C4-2B (cell line): ENCODE measurements around the gene LEO1.

Experiments
- H3K27ac ChIP-seq: fragments of 450-650 bp; 2 replicates; pipeline ENCODE4 v1.5.1; 2017
- CTCF ChIP-seq: fragments of 450-650 bp; conservative IDR thresholded peaks from 2 replicates; pipeline ENCODE4 v1.5.1; 2017; ENCODE audit warnings: mild to moderate bottlenecking
- ZFX ChIP-seq: fragments of 450-650 bp; IDR thresholded peaks from 2 replicates; pipeline ENCODE4 v1.6.1; 2017

Gene LEO1

GRCh38 chr15:51971375-51972133 lies at the start of gene LEO1:
Gene LEO1, minus strand, starts transcription at chr15:51971778. Its CDS starts 33 bp downstream, at chr15:51971745.
- TF ChIP-seq ZFX (no peak), CTCF (no peak; the same call in 1 of the 2 replicates)
- peak within 1 kb of the TSS; percentile 100 for H3K27ac ChIP-seq

GRCh38 chr15:52021128-52021671 lies 49.6 kb upstream of the LEO1 start:
- H3K27ac ChIP-seq = peak overlapping the region; percentile 75; the same call in 1 of the 2 replicates
- no peak; the same call in 1 of the 2 replicates for TF ChIP-seq CTCF
- TF ChIP-seq ZFX = no peak

GRCh38 chr15:52020221-52021085 lies 48.9 kb upstream of the LEO1 start:
- peak overlapping the region; percentile 99 for H3K27ac ChIP-seq
- TF ChIP-seq CTCF (no peak), ZFX (no peak)

GRCh38 chr15:52019394-52020220 lies 48.0 kb upstream of the LEO1 start:
- peak overlapping the region; percentile 99 for H3K27ac ChIP-seq
- TF ChIP-seq ZFX (peak; percentile 49), CTCF (no peak)

GRCh38 chr15:52018693-52019393 lies 47.3 kb upstream of the LEO1 start, which contains the start of gene MAPK6:
Gene MAPK6, plus strand, starts transcription at chr15:52019219. Its CDS starts 27,242 bp downstream, at chr15:52046461.
- no peak for TF ChIP-seq ZFX
- no peak for TF ChIP-seq CTCF
- H3K27ac ChIP-seq = peak within 1 kb of the TSS; percentile 99

GRCh38 chr15:52018244-52018643 lies 46.7 kb upstream of the LEO1 start:
- TF ChIP-seq CTCF (no peak), ZFX (no peak)
- peak overlapping the region; percentile 99 for H3K27ac ChIP-seq
